ENCODE results near the gene DAP. TPM values are rescaled to one million over a fixed set of nuclear protein-coding genes. Genes with fewer than 3 reads are reported as not detected.

The DAP gene
- total and polyA plus RNA-seq, 2 donors, result 14.1 to 34.4 TPM

GRCh38 chr5:10733426-10733825, 27.6 kb downstream of the DAP start:
- H3K27me3 ChIP-seq (ENCODE audit: control insufficient read depth in 2 of 2, insufficient read depth in 1 of 2, low read length in 1 of 2), result no peaks in the 10 kb centered on the region
- 95% methylated on average over 2 of the region's 2 CpGs for WGBS
- H3K4me3 ChIP-seq (ENCODE audit: low read length in 2 of 2), result no peak overlapping the region
- H3K4me1 ChIP-seq (ENCODE audit: control insufficient read depth in 2 of 2, insufficient read depth in 2 of 2, low read length in 2 of 2), result peaks cover 0 to 4% of the 10 kb centered on the region in 2 donors
- H3K36me3 ChIP-seq (ENCODE audit: control insufficient read depth in 2 of 2, insufficient read depth in 2 of 2, low read length in 1 of 2), result peaks cover 9 to 27% of the 10 kb centered on the region in 2 donors
- no peak overlapping the region for H3K27ac ChIP-seq (ENCODE audit: low read depth in 1 of 2, low read length in 1 of 2)
- no peak for DNase-seq (ENCODE audit: low read depth in 6 of 9, low spot score in 9 of 9)
- no peaks in the 10 kb centered on the region for H3K9me3 ChIP-seq (ENCODE audit: control insufficient read depth in 2 of 2, insufficient read depth in 1 of 2, low read length in 1 of 2)

GRCh38 chr5:10731913-10732312, 29.1 kb downstream of the DAP start:
- WGBS, result 97% methylated on average over 1 of the region's 1 CpG
- no peak overlapping the region for H3K27ac ChIP-seq (ENCODE audit: low read depth in 1 of 2, low read length in 1 of 2)
- H3K4me3 ChIP-seq (ENCODE audit: low read length in 2 of 2), result no peak overlapping the region
- peaks cover 3 to 27% of the 10 kb centered on the region in 2 donors for H3K36me3 ChIP-seq (ENCODE audit: control insufficient read depth in 2 of 2, insufficient read depth in 2 of 2, low read length in 1 of 2)
- no peak for DNase-seq (ENCODE audit: low read depth in 6 of 9, low spot score in 9 of 9)
- H3K27me3 ChIP-seq (ENCODE audit: control insufficient read depth in 2 of 2, insufficient read depth in 1 of 2, low read length in 1 of 2), result no peaks in the 10 kb centered on the region
- peaks cover 0 to 4% of the 10 kb centered on the region in 2 donors for H3K4me1 ChIP-seq (ENCODE audit: control insufficient read depth in 2 of 2, insufficient read depth in 2 of 2, low read length in 2 of 2)
- no peaks in the 10 kb centered on the region for H3K9me3 ChIP-seq (ENCODE audit: control insufficient read depth in 2 of 2, insufficient read depth in 1 of 2, low read length in 1 of 2)

- Histone ChIP-seq H3K36me3 (ENCODE audit: control insufficient read depth in 2 of 2, insufficient read depth in 2 of 2, low read length in 1 of 2) (peaks cover 3 to 29% of the 10 kb centered on the region in 2 donors), H3K27me3 (ENCODE audit: control insufficient read depth in 2 of 2, insufficient read depth in 1 of 2, low read length in 1 of 2) (no peaks in the 10 kb centered on the region), H3K27ac (ENCODE audit: low read depth in 1 of 2, low read length in 1 of 2) (no peak overlapping the region), H3K4me3 (ENCODE audit: low read length in 2 of 2) (no peak overlapping the region), H3K9me3 (ENCODE audit: control insufficient read depth in 2 of 2, insufficient read depth in 1 of 2, low read length in 1 of 2) (no peaks in the 10 kb centered on the region), H3K4me1 (ENCODE audit: control insufficient read depth in 2 of 2, insufficient read depth in 2 of 2, low read length in 2 of 2) (peaks cover 0 to 4% of the 10 kb centered on the region in 2 donors)
- DNase-seq (ENCODE audit: low read depth in 6 of 9, low spot score in 9 of 9), result no peak
- WGBS, result 97% methylated on average over 4 of the region's 4 CpGs
These were observed 31.0 kb downstream of the DAP start for GRCh38 chr5:10730043-10730351.

- Histone ChIP-seq H3K9me3 (ENCODE audit: control insufficient read depth in 2 of 2, insufficient read depth in 1 of 2, low read length in 1 of 2) (no peaks in the 10 kb centered on the region), H3K4me3 (ENCODE audit: low read length in 2 of 2) (no peak overlapping the region), H3K27me3 (ENCODE audit: control insufficient read depth in 2 of 2, insufficient read depth in 1 of 2, low read length in 1 of 2) (no peaks in the 10 kb centered on the region), H3K27ac (ENCODE audit: low read depth in 1 of 2, low read length in 1 of 2) (no peak overlapping the region), H3K36me3 (ENCODE audit: control insufficient read depth in 2 of 2, insufficient read depth in 2 of 2, low read length in 1 of 2) (peaks cover 3 to 29% of the 10 kb centered on the region in 2 donors), H3K4me1 (ENCODE audit: control insufficient read depth in 2 of 2, insufficient read depth in 2 of 2, low read length in 2 of 2) (peaks cover 0 to 4% of the 10 kb centered on the region in 2 donors)
- WGBS, result 65% methylated on average over 9 of the region's 9 CpGs
- DNase-seq (ENCODE audit: low read depth in 6 of 9, low spot score in 9 of 9), result no peak
These were observed 31.6 kb downstream of the DAP start for GRCh38 chr5:10729320-10730042.

GRCh38 chr5:10728679-10729078, 32.4 kb downstream of the DAP start:
- Histone ChIP-seq H3K4me3 (ENCODE audit: low read length in 2 of 2) (no peak overlapping the region), H3K27me3 (ENCODE audit: control insufficient read depth in 2 of 2, insufficient read depth in 1 of 2, low read length in 1 of 2) (no peaks in the 10 kb centered on the region), H3K9me3 (ENCODE audit: control insufficient read depth in 2 of 2, insufficient read depth in 1 of 2, low read length in 1 of 2) (no peaks in the 10 kb centered on the region), H3K27ac (ENCODE audit: low read depth in 1 of 2, low read length in 1 of 2) (no peak overlapping the region), H3K36me3 (ENCODE audit: control insufficient read depth in 2 of 2, insufficient read depth in 2 of 2, low read length in 1 of 2) (peaks cover 3 to 31% of the 10 kb centered on the region in 2 donors), H3K4me1 (ENCODE audit: control insufficient read depth in 2 of 2, insufficient read depth in 2 of 2, low read length in 2 of 2) (no peaks in the 10 kb centered on the region)
- DNase-seq (ENCODE audit: low read depth in 6 of 9, low spot score in 9 of 9), result no peak
- whole genome bisulfite sequencing, result 96% methylated on average over 6 of the region's 6 CpGs

- H3K4me1 ChIP-seq (ENCODE audit: control insufficient read depth in 2 of 2, insufficient read depth in 2 of 2, low read length in 2 of 2), result no peaks in the 10 kb centered on the region
- no peak overlapping the region for H3K27ac ChIP-seq (ENCODE audit: low read depth in 1 of 2, low read length in 1 of 2)
- H3K36me3 ChIP-seq (ENCODE audit: control insufficient read depth in 2 of 2, insufficient read depth in 2 of 2, low read length in 1 of 2), result peaks cover 3 to 27% of the 10 kb centered on the region in 2 donors
- H3K27me3 ChIP-seq (ENCODE audit: control insufficient read depth in 2 of 2, insufficient read depth in 1 of 2, low read length in 1 of 2), result no peaks in the 10 kb centered on the region
- H3K9me3 ChIP-seq (ENCODE audit: control insufficient read depth in 2 of 2, insufficient read depth in 1 of 2, low read length in 1 of 2), result no peaks in the 10 kb centered on the region
- WGBS, result 98% methylated on average over 3 of the region's 3 CpGs
- H3K4me3 ChIP-seq (ENCODE audit: low read length in 2 of 2), result no peak overlapping the region
- DNase-seq (ENCODE audit: low read depth in 6 of 9, low spot score in 9 of 9), result no peak
These were observed 33.2 kb downstream of the DAP start for GRCh38 chr5:10727861-10728260.

- no peak for DNase-seq (ENCODE audit: low read depth in 6 of 9, low spot score in 9 of 9)
These were observed 34.0 kb downstream of the DAP start for GRCh38 chr5:10726913-10727517.

GRCh38 chr5:10726179-10726912, 34.7 kb downstream of the DAP start:
- H3K27ac ChIP-seq (ENCODE audit: low read depth in 1 of 2, low read length in 1 of 2), result no peak overlapping the region
- DNase-seq (ENCODE audit: low read depth in 6 of 9, low spot score in 9 of 9), result no peak

More at GRCh38 chr5:10726913-10727517, 34.0 kb downstream of the DAP start:
- Histone ChIP-seq H3K9me3 (ENCODE audit: control insufficient read depth in 2 of 2, insufficient read depth in 1 of 2, low read length in 1 of 2) (no peaks in the 10 kb centered on the region), H3K27ac (ENCODE audit: low read depth in 1 of 2, low read length in 1 of 2) (no peak overlapping the region), H3K36me3 (ENCODE audit: control insufficient read depth in 2 of 2, insufficient read depth in 2 of 2, low read length in 1 of 2) (peaks cover 3 to 20% of the 10 kb centered on the region in 2 donors), H3K4me3 (ENCODE audit: low read length in 2 of 2) (no peak overlapping the region), H3K4me1 (ENCODE audit: control insufficient read depth in 2 of 2, insufficient read depth in 2 of 2, low read length in 2 of 2) (no peaks in the 10 kb centered on the region), H3K27me3 (ENCODE audit: control insufficient read depth in 2 of 2, insufficient read depth in 1 of 2, low read length in 1 of 2) (no peaks in the 10 kb centered on the region)
- WGBS, result 71% methylated on average over 8 of the region's 8 CpGs

GRCh38 chr5:10725636-10726035, 35.4 kb downstream of the DAP start:
- 93% methylated on average over 1 of the region's 1 CpG for WGBS
- Histone ChIP-seq H3K9me3 (ENCODE audit: control insufficient read depth in 2 of 2, insufficient read depth in 1 of 2, low read length in 1 of 2) (no peaks in the 10 kb centered on the region), H3K27ac (ENCODE audit: low read depth in 1 of 2, low read length in 1 of 2) (no peak overlapping the region), H3K36me3 (ENCODE audit: control insufficient read depth in 2 of 2, insufficient read depth in 2 of 2, low read length in 1 of 2) (peaks cover 2 to 15% of the 10 kb centered on the region in 2 donors), H3K4me3 (ENCODE audit: low read length in 2 of 2) (no peak overlapping the region), H3K4me1 (ENCODE audit: control insufficient read depth in 2 of 2, insufficient read depth in 2 of 2, low read length in 2 of 2) (no peaks in the 10 kb centered on the region), H3K27me3 (ENCODE audit: control insufficient read depth in 2 of 2, insufficient read depth in 1 of 2, low read length in 1 of 2) (no peaks in the 10 kb centered on the region)
- DNase-seq (ENCODE audit: low read depth in 6 of 9, low spot score in 9 of 9), result no peak

More at GRCh38 chr5:10726179-10726912, 34.7 kb downstream of the DAP start:
- Histone ChIP-seq H3K9me3 (ENCODE audit: control insufficient read depth in 2 of 2, insufficient read depth in 1 of 2, low read length in 1 of 2) (no peaks in the 10 kb centered on the region), H3K36me3 (ENCODE audit: control insufficient read depth in 2 of 2, insufficient read depth in 2 of 2, low read length in 1 of 2) (peaks cover 1 to 15% of the 10 kb centered on the region in 2 donors), H3K4me1 (ENCODE audit: control insufficient read depth in 2 of 2, insufficient read depth in 2 of 2, low read length in 2 of 2) (no peaks in the 10 kb centered on the region), H3K4me3 (ENCODE audit: low read length in 2 of 2) (no peak overlapping the region), H3K27me3 (ENCODE audit: control insufficient read depth in 2 of 2, insufficient read depth in 1 of 2, low read length in 1 of 2) (no peaks in the 10 kb centered on the region)
- WGBS, result 96% methylated on average over 10 of the region's 10 CpGs

Measured in thymus (tissue), 11 donors.